Measurements from ENCODE around the gene ZBTB40.

ZBTB40 gene

DNA sequence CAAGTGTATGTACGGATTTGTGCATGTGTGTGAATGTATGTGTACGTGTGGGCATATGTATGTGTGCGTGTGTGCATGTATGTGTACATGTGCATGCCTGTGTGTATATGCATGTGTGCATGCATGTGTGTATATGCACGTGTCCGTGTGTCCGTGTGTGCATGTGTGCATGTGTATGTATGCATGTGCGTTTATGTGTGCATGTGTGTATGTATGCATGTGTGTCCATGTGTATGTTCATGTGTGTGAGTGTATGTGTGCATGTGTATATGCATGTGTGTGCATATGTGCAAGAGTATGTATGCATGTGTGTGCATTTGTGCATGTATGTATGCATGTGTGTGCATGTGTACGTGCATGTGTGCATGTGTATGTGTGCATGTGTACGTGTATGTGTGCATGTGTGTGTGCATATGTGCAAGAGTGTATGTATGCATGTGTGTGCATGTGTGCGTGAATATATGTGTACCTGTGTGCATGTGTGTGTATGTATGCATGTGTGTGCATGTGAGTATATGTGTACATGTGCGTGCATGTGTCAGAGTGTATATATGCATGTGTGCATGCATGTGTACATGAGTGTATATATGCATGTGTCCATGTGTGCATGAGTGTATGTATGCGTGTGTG is 127.2 kb downstream of the ZBTB40 start:
- DNase-seq (ENCODE audit: low read depth in 2 of 3, low spot score in 2 of 3) = no peak

DNA sequence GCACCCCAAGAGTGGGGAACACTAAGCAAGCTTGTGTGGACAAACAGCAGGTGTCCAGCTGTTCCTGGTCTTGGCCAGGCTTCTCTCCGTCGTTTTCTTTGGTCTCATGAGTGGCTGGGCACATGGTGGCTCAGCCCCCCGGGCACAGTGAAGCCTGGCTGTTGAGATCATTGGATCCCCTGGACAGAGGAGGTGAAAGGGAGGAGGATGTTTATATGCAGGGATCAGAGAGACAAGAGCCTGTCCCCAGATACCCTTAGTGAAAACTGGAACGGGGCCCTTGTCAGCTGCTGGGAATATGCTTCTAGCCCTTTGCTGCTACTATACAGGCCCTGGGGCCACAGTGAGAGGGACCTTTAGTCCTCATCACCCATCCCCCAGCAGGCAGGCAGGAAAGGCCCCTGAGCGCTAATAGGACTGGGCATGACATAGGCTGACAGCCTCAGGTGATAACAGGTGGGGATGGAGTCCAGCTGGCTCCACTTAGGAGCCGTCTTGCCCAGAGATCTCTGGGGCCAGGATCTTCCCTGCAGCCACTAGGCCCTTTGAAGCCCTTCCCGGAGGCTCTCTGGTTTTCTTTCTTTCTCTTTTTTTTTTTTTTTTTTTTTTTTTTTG is 128.0 kb downstream of the ZBTB40 start:
- no peak for DNase-seq (ENCODE audit: low read depth in 2 of 3, low spot score in 2 of 3)
